GM18498 (cell line): Measurements from ENCODE around the gene EVA1A.

ENCODE experiments used
- ATAC-seq: cut with Tn5 transposase; IDR thresholded peaks from one replicate; pipeline ENCODE4 v1.9.1; 2021; ENCODE audit warnings: mild to moderate bottlenecking, moderate library complexity; ENCODE audit not compliant: unreplicated experiment

Gene EVA1A

DNA sequence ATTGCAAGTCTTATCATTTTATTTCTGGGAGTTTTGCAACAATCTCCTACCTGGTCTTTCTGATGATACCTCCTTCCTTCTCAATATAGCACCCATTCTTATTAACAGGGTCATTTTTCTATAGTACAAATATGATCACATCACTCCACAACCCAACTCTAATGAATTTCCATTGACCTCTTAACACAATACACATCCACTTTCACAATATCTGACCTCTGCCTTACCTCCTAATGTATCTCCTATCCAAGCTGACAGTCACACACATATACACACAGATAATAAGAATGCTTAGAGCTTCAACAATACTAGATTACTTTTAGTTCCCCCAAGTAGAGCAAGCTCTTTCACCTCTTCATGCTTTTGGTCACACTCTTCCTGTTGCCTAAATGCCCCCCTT, 40.9 kb downstream of the EVA1A start:
- ATAC-seq, result no peak

DNA sequence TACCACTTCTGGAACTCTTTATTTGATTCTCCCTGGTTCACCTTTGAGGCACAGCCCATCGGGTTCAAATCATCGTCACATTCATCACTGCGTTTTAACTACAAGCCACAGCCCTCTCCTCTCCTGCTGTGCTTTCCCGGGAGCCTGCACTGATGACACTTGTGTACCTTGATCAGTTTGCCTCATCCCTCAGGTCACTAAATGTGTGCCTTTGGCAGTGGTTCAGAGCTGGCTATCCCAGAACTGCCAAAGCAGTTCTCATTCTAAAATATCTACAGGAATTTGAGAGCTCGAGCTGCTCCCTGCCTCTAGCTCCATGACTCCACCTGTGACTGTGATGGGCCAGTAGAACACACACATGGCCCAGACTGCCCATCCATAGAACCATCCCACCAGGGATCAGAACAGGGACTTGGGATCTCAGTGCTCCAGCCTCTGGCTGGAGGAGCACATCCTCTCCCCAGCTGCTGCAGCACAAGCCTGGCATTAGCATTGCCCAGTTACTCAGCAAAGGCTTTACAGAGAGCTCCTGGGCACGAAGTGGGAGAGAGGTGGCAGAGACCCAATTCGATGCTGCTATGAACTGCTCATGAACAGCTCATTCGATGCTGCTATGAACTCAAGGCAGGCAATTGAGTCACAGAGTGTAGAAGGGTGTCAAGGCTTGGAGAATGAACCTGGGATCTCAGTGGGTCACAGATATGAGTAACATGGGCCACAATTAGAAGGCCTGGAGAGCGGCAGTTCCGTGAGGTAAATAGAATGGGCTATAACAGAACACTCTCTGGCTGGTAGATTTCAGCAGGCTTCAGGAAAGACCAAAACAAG, 41.9 kb downstream of the EVA1A start:
- no peak for ATAC-seq

DNA sequence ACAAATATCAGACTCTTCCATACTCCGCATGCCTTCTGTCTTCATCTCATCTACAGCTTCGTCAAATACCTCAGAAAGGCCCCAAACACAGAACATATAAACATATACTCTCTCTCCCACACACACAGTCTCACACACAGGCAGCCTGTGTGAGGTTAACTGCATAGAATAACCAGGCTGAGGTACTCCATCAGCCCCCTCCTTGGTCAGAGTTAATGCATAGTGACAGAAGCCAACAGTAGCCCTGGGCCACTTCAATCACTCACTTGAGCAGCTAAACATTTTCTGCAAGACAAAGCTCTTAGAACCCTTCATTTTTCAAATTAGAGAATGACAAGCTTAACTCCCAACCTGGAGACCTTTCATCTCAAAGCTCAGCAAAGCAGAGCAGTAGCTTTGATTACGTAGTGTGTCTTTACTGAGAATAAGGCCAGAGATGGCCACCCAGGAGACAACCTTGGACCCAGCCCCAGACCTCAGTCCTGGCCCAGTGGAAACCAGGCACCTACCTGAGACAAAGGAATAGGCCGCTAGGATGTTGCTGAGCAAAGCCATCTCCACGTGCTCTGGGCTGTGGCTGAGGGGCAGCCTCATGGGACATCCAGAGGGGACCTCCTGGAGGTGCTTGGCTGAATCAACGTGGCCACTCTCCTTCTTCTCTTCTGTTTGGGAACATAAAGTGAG, 43.0 kb downstream of the EVA1A start:
- no peak for ATAC-seq

DNA sequence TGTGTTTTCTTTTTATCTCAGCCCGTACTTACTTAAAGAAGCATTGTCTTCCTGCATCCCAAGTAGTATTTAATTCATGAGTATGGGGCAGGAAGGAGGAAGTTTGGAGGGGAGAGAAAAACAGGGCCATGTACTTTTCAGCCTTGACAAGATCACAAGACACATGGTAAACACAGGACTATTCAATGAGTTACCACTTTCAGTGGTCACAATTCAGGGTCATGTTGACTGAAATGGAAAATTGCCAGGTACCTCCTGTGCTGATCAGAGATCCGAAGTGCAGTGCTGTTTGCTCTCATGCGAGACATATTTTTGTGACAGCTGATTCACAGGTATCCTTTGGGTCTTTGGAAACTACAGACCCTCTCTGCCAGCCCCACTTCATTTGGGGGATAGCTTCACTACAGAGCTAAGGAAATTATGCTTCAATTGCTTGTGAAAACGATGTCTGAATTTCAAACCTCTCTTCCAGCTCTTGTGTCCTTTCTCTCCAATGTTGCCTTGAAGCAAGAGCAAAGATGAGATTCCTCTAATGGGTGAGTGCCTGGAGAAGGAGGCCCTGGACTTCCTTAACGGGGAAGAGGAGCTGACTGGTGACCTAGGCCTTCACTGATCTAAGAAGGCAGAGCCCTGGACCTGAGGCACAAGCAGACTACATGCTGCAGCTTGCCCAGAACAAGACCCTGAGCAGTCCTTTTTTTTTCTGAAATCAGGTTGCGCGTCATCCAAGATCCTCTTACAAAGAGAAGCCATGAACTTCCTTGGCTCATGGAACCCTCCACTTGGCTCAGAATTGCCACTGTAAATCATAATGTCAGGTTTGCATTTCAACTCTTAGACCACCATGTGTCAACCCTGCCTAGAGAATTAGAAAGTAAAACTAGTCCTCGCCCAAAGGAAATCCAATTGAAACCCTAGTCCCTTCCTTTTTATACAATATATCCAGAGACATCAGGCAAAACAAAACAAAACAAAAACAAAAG, 44.1 kb downstream of the EVA1A start:
- no peak for ATAC-seq

DNA sequence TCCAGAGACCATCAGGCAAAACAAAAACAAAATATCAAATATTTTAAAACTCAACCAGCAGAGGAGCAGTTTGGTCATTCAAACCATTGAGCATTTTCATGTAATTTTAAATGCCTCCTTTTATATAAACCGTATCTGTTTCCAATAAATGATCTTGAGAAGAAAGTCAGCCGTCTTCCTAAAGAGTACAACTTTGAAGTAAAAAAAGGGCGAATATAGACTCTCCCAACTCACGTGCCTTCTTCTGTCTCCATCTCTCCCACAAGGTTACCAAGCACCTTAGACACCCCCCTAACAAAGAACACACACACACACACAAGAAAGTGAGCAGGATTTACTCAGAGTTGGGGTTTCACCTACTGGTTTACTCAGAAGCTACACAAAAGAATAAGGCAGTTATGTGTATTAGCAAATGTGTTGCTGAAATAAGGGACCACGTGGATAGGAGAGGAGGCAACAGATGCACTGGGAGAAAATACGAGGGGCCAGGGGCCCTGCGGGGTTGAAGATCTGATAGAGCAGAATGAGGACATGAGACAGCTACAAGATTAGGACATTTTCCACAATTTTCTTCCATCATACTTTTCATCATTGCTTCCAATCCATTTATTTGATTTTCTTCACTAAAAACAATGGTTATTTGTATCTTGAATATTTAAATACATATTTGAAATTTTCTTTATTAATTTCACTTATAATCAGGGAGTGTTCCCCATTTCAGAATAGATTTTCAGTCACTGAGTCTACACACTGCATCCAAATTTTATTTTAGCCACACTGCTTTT, 45.0 kb downstream of the EVA1A start:
- no peak for ATAC-seq

DNA sequence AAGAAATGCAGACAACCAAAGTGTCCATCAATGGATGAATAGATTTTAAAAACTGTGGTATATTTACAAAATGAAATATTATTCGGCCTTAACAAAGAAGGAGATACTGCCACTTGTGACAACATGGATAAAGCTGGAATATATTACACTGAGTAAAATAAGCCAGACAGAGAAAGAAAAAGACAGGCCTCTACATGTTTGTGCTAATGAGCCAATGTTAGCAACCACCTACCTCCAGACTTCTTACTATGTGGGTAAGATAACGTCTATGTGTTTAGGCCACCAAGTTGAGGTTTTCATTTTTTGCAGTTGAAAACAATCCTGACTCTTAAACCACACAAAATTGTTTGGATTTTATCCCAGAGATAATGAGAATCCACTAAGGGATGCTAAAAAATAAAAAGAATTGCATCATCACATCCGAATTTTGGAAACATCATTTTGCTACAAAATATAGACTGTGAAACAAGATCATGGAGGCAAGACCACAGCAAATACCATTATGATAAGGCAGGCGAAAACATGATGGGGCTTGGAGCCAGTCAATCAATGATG, 47.0 kb downstream of the EVA1A start:
- no peak for ATAC-seq

DNA sequence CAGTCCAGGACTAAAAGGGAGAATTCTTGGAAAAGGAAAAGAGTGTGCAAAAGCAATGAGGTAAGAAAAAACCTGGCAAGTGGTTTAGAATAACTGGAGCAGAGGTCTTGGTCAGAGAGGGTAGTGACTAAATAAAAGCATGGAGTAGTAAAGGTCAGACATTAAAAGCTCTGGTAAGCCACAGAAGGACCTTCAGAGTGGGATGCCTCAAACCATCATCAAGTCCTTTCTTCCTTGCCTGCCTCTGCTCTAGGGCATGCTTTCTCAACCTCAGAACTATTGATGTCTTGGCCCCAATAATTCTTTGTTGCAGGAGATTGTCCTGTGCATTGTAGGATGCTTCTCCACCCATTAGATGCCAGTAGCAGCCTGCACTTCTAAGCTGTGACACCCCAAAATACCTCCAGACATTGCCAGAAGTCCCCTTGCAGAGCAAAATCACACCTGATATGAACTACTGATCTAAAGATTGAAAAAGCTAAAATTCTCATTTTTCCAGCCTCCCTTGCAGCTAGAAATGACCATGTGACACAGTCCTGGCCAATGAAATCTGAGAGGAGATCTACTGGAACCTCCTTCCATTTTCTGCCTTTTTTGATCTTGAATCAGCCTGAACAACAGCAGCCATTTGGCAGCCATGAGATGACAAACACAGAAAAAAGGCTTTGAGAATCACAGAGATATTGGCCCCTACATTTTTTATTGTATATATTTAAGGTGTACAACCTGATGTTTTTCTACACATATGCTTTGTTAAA, 48.1 kb downstream of the EVA1A start:
- ATAC-seq, result no peak

DNA sequence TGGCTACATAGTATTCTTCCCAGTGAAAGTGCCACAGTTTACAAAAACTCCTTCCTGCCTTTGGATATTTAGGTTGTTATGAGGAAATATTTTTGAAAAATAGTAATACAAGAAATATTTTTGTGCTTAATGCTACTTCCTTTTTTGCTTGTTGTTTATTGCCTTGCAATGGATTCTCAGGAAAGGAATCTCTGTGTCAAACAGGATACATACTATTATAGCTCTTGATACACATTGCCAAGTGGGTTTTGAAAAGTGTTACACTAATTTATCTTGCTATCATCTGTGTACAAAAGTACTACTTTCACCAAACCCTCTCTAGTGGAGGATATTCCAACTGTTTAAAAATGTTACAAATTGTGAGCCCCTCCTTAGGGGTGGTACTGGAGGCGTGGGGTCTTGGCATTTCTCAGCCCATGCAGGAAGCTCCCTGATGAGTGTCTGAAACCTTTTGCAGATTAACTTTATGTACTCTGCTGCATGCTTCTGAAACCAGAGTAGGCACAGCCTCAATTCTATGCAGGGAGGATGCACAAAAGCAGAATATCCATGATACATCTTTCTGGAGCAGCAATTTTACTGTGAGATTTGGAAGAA, 54.5 kb downstream of the EVA1A start:
- no peak for ATAC-seq

DNA sequence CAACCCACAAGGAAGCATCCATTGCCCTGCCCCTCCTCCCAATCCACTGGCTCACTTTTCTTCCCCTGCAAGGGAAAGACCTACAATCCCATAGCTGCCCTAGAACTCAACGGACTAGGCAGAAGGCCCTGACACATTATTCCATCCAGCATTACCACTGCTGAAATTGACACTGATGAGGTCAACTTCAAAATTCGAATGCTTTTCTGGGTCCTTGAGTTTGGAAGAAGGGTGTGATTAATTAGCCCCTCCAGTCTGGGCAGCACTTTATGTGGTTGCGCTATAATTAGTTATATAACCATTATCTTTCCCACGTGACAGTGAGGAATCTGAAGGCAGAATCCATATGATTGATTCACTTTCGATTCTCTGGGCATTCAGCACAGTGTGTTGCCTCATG, 55.7 kb downstream of the EVA1A start:
- ATAC-seq, result no peak

DNA sequence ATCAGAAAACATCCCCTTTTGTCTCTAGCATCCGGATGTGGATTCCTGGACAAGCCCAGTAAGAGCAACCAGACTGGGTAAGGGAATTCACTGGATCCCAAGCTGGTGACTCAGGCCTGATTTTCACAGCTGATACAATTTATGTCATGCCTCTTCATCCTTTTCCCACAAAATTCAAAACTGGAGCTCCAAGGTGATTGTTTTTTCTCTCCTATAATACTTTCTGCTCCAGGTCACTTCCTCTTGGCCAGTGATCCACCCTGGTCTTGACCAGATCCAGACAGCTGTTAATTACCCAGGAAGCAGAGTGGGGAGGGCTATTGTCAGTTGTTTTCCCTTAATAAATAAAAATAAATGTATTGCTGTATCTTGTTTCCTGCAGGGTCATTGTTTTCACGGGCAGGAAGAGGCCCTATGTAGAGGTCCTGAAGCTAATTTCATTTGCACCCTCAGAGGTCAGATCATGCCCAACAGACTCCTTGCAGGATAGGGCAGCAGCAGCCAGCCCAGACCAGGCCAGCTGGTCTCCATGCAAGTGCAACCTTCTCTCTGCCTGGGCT, 57.6 kb downstream of the EVA1A start:
- no peak for ATAC-seq

DNA sequence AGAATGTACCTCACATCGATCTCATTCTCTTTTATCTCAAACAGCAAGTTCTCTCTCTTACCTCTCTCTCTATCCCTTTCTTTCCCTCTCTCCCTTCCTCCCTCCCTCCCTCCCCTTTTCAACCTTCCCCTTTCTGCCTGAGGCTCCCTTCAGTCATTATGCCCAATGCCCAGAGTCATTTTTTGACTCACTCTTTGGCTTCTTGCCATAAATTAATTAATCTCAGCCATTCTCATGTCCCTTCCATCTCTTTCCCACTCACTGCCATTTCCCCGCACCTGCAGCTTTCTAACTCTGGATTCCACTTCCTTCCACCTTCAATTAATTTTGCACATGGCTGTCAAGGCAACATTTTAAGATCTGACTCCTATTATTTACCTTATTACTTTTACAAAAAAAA, 60.1 kb downstream of the EVA1A start:
- no peak for ATAC-seq

DNA sequence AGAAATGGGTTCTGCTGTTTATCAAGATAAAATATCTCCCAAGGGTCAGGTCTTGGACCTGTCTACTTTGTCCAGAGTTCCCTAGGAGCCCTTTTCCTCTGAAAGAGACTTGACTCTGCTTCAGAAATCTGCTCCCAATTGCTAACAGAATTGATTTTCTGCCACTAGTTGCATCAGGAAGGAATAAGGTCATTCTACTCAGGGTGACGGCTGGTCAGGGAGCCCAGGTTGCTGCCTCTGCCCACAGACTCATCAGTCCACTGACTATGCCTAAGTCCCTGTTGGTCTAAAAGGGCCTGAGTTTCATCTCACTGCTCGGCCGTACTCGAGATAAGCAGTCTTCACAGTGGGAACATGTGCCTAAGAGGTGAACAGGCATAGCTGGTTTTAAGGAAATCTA, 61.2 kb downstream of the EVA1A start:
- ATAC-seq, result no peak

DNA sequence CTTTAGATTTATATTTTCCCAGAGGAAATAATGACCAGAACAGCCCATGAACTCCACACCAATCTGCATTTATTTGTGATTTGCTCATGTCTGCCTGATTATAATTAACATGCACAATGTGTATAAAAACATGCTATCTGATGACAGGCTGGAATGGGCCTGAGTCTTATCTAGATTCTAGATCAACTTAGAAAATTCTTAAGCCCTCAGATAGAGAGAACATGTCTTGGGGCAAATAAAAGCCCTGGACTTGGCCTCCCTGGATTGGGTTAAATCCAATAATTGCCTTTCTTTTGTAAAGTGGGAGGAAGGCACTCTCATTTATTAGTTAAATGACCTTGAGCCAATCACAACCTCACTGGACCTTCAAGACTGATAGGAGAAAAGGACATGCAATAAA, 61.8 kb downstream of the EVA1A start:
- no peak for ATAC-seq

DNA sequence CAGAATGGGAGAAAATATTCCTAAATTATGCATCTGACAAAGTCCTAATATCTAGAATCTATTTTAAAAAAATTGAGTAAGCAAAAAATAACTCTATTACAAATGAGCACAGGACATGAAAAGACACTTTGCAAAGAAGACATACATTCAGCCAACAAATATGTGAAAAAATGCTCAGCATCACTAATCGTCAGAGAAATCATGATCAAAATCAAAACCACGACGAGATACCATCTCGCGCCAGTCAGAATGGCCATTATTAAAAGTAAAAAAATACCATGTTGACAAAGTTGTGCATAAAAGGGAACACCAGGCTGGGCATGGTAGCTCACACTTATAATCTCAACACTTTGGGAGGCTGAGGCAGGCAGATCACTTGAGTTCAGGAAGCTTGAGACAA, 63.5 kb downstream of the EVA1A start:
- no peak for ATAC-seq

DNA sequence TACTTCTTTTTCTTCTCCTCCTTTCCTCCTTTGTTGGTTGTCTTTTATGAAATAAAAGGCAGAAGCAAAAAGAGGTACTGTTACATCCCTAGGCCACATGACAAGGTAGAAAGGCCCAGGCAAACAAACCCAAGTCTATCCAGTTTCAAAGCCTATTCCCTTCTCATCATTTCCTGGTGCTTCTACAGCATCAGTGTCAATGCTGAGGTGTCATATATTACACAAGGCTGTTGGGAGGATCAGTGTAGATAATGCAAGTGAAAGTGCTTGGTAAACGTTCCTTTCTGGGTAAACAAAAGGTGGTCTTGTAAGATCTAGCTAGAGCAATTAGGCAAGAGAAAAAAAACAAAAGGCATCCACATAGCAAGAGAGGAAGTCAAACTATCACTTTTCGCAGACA, 64.9 kb downstream of the EVA1A start:
- ATAC-seq, result no peak

DNA sequence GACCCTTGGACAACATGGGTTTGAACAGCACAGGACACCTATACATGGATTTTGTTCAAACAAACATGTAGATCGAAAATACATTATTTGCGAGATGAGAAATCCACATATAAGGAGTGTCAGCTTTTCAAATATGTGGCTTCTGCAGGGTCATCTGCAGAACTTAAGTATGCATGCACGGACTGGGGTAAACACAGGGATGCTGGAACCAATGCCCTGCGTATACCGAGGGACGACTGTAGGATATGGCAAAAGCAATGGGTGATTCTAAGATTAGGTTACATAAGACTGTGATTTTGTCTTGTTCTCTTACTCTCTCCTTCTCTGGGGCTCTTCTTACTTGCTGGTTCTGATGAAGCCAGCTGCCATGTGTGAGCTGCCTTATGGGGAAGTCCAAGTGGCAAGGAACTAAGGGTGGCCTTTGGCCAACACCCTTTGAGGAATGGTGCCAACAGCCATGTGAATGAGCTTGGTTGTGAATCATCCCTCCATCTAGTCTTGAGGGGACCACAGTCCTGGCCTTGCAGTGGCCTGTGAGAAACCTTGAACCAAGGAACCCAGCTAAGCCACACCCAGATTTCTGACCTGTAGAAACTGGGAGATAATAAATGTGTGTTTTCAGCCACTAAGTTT, 66.5 kb downstream of the EVA1A start:
- ATAC-seq, result no peak

DNA sequence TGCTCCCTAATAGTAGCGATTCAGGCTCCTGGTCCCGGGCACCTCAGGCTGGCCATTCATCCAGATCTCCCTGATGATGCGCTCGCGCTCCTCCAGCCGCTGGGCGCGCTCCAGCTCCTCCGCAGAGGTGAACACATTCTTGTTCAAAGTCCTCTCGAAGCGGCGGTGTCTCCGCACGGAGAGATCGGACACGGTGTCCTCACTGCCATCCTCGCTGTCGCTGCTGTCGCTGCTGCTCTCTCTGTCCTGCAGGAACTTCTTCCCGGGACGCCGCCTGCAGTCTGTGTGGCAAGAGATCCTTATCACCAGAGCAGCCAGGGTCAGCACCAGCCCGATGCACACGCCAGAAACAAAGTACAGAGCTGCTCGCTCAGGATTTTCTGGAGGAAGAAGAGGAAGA, 67.5 kb downstream of the EVA1A start:
- no peak for ATAC-seq

DNA sequence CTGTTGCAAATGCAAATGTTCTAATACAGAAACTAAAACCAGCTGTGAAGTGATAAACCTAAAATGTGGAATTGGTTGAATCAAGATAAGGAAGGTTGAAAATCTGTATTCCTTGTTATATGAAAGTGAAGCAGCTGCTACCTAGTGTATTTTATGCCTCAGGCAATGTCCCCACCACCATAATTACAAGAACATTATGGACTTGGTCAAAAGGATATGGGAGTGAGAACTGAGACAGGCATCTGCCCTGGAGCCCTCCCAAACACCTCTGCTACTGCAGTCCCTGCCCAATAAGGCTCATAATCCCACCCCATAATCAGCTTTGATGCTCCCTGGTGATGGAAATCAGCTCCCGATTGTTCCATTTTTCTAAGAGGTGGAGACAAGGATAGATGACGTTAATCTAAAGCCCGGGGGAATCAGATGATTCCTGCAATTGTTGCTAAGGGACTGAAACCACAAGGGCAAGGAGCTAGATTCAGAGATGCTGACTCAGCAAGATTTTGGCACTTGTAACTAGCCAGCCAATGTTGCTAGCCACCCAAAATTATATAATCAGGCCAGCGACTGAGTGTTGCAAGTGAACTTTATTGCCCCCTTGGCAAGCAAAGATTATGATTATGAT, 69.5 kb downstream of the EVA1A start:
- no peak for ATAC-seq
